HG03103 (cell line): ENCODE results near the gene GAS2L2.

Source experiments
- ATAC-seq: cut with Tn5 transposase; IDR thresholded peaks from one replicate; pipeline ENCODE4 v1.9.1; 2021; ENCODE audit warnings: low read depth; ENCODE audit not compliant: unreplicated experiment

Gene GAS2L2

GRCh38 chr17:35748341-35748841 lies 4.6 kb downstream of the GAS2L2 start:
- no peak for ATAC-seq

GRCh38 chr17:35747540-35748017 lies 5.5 kb downstream of the GAS2L2 start:
- ATAC-seq, result no peak

- no peak for ATAC-seq
These were observed 7.2 kb downstream of the GAS2L2 start for GRCh38 chr17:35745749-35746320.

- ATAC-seq, result no peak
These were observed 7.8 kb downstream of the GAS2L2 start for GRCh38 chr17:35745246-35745645.

- no peak for ATAC-seq
These were observed 8.2 kb downstream of the GAS2L2 start for GRCh38 chr17:35744830-35745229.

GRCh38 chr17:35743626-35744328 lies 9.3 kb downstream of the GAS2L2 start:
- no peak for ATAC-seq

- ATAC-seq, result no peak
These were observed 10.1 kb downstream of the GAS2L2 start for GRCh38 chr17:35742896-35743477.

- ATAC-seq, result no peak
These were observed 10.5 kb downstream of the GAS2L2 start for GRCh38 chr17:35742496-35742895.

- ATAC-seq, result no peak
These were observed 11.8 kb downstream of the GAS2L2 start for GRCh38 chr17:35740997-35741931.

GRCh38 chr17:35740216-35740615 lies 12.8 kb downstream of the GAS2L2 start:
- ATAC-seq, result no peak

- no peak for ATAC-seq
These were observed 14.4 kb downstream of the GAS2L2 start for GRCh38 chr17:35738519-35739133.

GRCh38 chr17:35736236-35736635 lies 16.8 kb downstream of the GAS2L2 start:
- no peak for ATAC-seq

GRCh38 chr17:35735036-35735805 lies 17.8 kb downstream of the GAS2L2 start:
- ATAC-seq, result no peak

GRCh38 chr17:35734396-35734795 lies 18.6 kb downstream of the GAS2L2 start:
- no peak for ATAC-seq

- no peak for ATAC-seq
These were observed 19.7 kb downstream of the GAS2L2 start for GRCh38 chr17:35733366-35733765.

GRCh38 chr17:35732806-35733136 lies 20.3 kb downstream of the GAS2L2 start:
- no peak for ATAC-seq

GRCh38 chr17:35731917-35732805 lies 20.9 kb downstream of the GAS2L2 start:
- ATAC-seq, result no peak

GRCh38 chr17:35731239-35731916 lies 21.7 kb downstream of the GAS2L2 start, which contains the start of gene RASL10B:
RASL10B (plus strand) TSS chr17:35731639; CDS start chr17:35735185, 3,546 bp downstream.
- no peak for ATAC-seq
